ENCODE results near the gene NRN1L. TPM values are rescaled to one million over a fixed set of nuclear protein-coding genes. Genes with fewer than 3 reads are reported as not detected.
"Not testable (repeated sequence)": the region's sequence is repeated elsewhere in the genome, so short reads cannot be mapped to it uniquely, and the experiment has no call there.

NRN1L gene
- total RNA-seq, 1 donor from 2014 or later = 0.83 TPM

GRCh38 chr16:67881621-67882161 lies 3.0 kb upstream of the NRN1L start:
- peak; percentile 88 for DNase-seq (ENCODE audit: low read depth)

GRCh38 chr16:67882374-67883145 lies 2.1 kb upstream of the NRN1L start:
- DNase-seq (ENCODE audit: low read depth) = peak; percentile 100

- DNase-seq (ENCODE audit: low read depth) = no peak
Observed at GRCh38 chr16:67883146-67883871, 1.4 kb upstream of the NRN1L start.

GRCh38 chr16:67883872-67884261 lies 818 bp upstream of the NRN1L start:
- no peak for DNase-seq (ENCODE audit: low read depth)

- no peak for DNase-seq (ENCODE audit: low read depth)
Observed at GRCh38 chr16:67885545-67885944, 860 bp downstream of the NRN1L start.

GRCh38 chr16:67885976-67886375 lies 1.3 kb downstream of the NRN1L start:
- no peak for DNase-seq (ENCODE audit: low read depth)

- no peak for DNase-seq (ENCODE audit: low read depth)
Observed at GRCh38 chr16:67886387-67886786, 1.7 kb downstream of the NRN1L start.

GRCh38 chr16:67888331-67888730 lies 3.6 kb downstream of the NRN1L start:
- no peak for DNase-seq (ENCODE audit: low read depth)

GRCh38 chr16:67892375-67892774 lies 7.7 kb downstream of the NRN1L start:
- DNase-seq (ENCODE audit: low read depth) = no peak

GRCh38 chr16:67892899-67893742 lies 8.4 kb downstream of the NRN1L start, which contains the start of gene PSKH1:
Gene PSKH1 (plus strand): TSS chr16:67893254. CDS start chr16:67908750, 15,496 bp downstream.
- DNase-seq (ENCODE audit: low read depth) = peak; percentile 96

- no peak for DNase-seq (ENCODE audit: low read depth)
Observed at GRCh38 chr16:67893743-67894399, 9.2 kb downstream of the NRN1L start.

- DNase-seq (ENCODE audit: low read depth) = no peak
Observed at GRCh38 chr16:67897231-67897630, 12.5 kb downstream of the NRN1L start.

GRCh38 chr16:67901734-67902133 lies 17.0 kb downstream of the NRN1L start:
- no peak for DNase-seq (ENCODE audit: low read depth)

GRCh38 chr16:67902831-67903230 lies 18.1 kb downstream of the NRN1L start:
- DNase-seq (ENCODE audit: low read depth) = peak; percentile 46

GRCh38 chr16:67907397-67908180 lies 22.9 kb downstream of the NRN1L start:
- DNase-seq (ENCODE audit: low read depth) = no peak

- DNase-seq (ENCODE audit: low read depth) = no peak
Observed at GRCh38 chr16:67909056-67909742, 24.5 kb downstream of the NRN1L start.

- DNase-seq (ENCODE audit: low read depth) = peak; percentile 89
Observed at GRCh38 chr16:67910158-67910557, 25.5 kb downstream of the NRN1L start.

GRCh38 chr16:67914758-67915495 lies 30.2 kb downstream of the NRN1L start:
- DNase-seq (ENCODE audit: low read depth) = no peak

GRCh38 chr16:67915496-67915769 lies 30.7 kb downstream of the NRN1L start:
- not testable (repeated sequence) for DNase-seq (ENCODE audit: low read depth)

Data from myocyte (in vitro differentiated cells).